Measurements from ENCODE around the gene FGFRL1. TPM values are rescaled to one million over a fixed set of nuclear protein-coding genes. Genes with fewer than 3 reads are reported as not detected.

The FGFRL1 gene
- total RNA-seq, 1 experiment from 2014 or later = 26.1 TPM

DNA sequence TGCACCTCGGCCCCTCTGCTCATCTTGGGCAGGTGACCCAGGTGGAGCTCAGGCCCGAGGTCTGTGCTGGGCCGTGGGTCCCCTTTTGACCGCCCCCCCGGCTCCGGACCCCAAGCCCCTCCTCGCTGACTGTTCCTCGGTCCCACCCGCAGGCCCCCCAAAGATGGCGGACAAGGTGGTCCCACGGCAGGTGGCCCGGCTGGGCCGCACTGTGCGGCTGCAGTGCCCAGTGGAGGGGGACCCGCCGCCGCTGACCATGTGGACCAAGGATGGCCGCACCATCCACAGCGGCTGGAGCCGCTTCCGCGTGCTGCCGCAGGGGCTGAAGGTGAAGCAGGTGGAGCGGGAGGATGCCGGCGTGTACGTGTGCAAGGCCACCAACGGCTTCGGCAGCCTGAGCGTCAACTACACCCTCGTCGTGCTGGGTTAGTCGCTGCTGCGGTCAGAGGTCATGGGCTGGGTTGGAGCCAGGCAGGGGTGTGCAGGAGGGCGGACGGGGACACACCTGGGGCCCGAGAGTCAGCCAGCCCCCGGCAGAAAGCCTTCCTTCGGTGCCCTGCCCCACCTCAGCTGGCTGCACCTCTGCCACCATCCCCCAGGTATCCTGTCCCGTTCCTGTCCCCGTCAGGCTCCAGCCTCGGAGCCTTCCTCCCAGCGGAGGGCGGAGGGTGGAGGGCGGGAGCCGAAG is 10.8 kb downstream of the FGFRL1 start:
- Histone ChIP-seq H3K79me1 (ENCODE audit: insufficient read depth, low read depth, low read length, poor library complexity, severe bottlenecking) (no peaks in the 10 kb centered on the region), H3K18ac (ENCODE audit: insufficient read length, low read depth, low read length) (no peak overlapping the region), H3K56ac (ENCODE audit: insufficient read length, low read depth, low read length) (no peak overlapping the region), H2AK5ac (ENCODE audit: insufficient read length, low read length) (no peak overlapping the region), H3K4me1 (ENCODE audit: insufficient read depth, low read length) (no peaks in the 10 kb centered on the region; the same call in 1 of the 2 replicates), H4K5ac (ENCODE audit: insufficient read length, low read depth, low read length) (no peak overlapping the region), H2AFZ (ENCODE audit: low read length) (no peak overlapping the region), H2BK5ac (ENCODE audit: insufficient read length, low read length) (no peak overlapping the region), H2BK20ac (ENCODE audit: low read depth, low read length, poor library complexity, severe bottlenecking) (no peak overlapping the region), H3T11ph (ENCODE audit: low read length) (no peak overlapping the region), H4K20me1 (ENCODE audit: control insufficient read depth, insufficient read depth, insufficient read length) (no peaks in the 10 kb centered on the region), H3K4me2 (ENCODE audit: insufficient read depth, insufficient read length, low read length) (no peak overlapping the region), H3K79me2 (ENCODE audit: insufficient read depth, low read length) (no peaks in the 10 kb centered on the region), H3K9me3 (ENCODE audit: control insufficient read depth, low read depth, low read length) (no peaks in the 10 kb centered on the region), H3K4ac (ENCODE audit: low read depth, low read length) (no peak overlapping the region), H2BK120ac (ENCODE audit: low read depth, low read length, poor library complexity, severe bottlenecking) (no peak overlapping the region), H3K23ac (ENCODE audit: insufficient read length, low read depth, low read length) (no peak overlapping the region), H2BK15ac (ENCODE audit: low read depth, low read length) (no peak overlapping the region), H3K9ac (ENCODE audit: extremely low read depth, insufficient read length, low read length) (no peak overlapping the region), H3K14ac (ENCODE audit: insufficient read depth, low read length) (no peak overlapping the region; the same call in 1 of the 2 replicates), H3K27ac (ENCODE audit: insufficient read length, low read depth, low read length) (no peak overlapping the region), H2BK12ac (ENCODE audit: insufficient read length, low read depth, low read length) (no peak overlapping the region), H3K23me2 (ENCODE audit: insufficient read length, low read depth, low read length, poor library complexity, severe bottlenecking) (no peaks in the 10 kb centered on the region), H4K8ac (replicated peaks; ENCODE audit: insufficient read length, low read depth, low read length) (no peak overlapping the region), H4K91ac (ENCODE audit: insufficient read length, low read depth, low read length) (no peak overlapping the region), H3K27me3 (ENCODE audit: insufficient read depth, low read length) (no peaks in the 10 kb centered on the region)
- Mint-ChIP-seq H3K27me3 (ENCODE audit: low read depth) (no peaks in the 10 kb centered on the region), H3K36me3 (ENCODE audit: insufficient read depth in 1 of 3, low read depth in 3 of 3) (peaks cover 8 to 13% (median 12%) of the 10 kb centered on the region in 3 experiments; a peak in 6 of 7 replicates), H3K4me3 (no peak overlapping the region), H3K27ac (no peak overlapping the region), H3K4me1 (peaks cover 4 to 17% of the 10 kb centered on the region in 2 experiments; a peak in 3 of 4 replicates), H3K9me3 (peaks cover 0 to 2% of the 10 kb centered on the region in 2 experiments; a peak in 1 of 5 replicates)
- WGBS (ENCODE audit: extremely low coverage, insufficient read length, low lambda C conversion rate) = no CpG with 5 or more reads among the region's 46 CpGs
- no peak for DNase-seq
- TF ChIP-seq, protein P1, sequence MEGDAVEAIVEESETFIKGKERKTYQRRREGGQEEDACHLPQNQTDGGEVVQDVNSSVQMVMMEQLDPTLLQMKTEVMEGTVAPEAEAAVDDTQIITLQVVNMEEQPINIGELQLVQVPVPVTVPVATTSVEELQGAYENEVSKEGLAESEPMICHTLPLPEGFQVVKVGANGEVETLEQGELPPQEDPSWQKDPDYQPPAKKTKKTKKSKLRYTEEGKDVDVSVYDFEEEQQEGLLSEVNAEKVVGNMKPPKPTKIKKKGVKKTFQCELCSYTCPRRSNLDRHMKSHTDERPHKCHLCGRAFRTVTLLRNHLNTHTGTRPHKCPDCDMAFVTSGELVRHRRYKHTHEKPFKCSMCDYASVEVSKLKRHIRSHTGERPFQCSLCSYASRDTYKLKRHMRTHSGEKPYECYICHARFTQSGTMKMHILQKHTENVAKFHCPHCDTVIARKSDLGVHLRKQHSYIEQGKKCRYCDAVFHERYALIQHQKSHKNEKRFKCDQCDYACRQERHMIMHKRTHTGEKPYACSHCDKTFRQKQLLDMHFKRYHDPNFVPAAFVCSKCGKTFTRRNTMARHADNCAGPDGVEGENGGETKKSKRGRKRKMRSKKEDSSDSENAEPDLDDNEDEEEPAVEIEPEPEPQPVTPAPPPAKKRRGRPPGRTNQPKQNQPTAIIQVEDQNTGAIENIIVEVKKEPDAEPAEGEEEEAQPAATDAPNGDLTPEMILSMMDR (conservative IDR thresholded peaks at IDR 0.05) = no peak

All from H9 (cell line).